ENCODE measurements around the gene HDAC4. TPM values are rescaled to one million over a fixed set of nuclear protein-coding genes. Genes with fewer than 3 reads are reported as not detected.
A peak's percentile ranks its signal among the peaks of the same experiment; 100 is the strongest.

Gene HDAC4
- total RNA-seq, 1 experiment from 2014 or later, result 32.0 TPM

- WGBS (ENCODE audit: extremely low coverage, insufficient read length, low lambda C conversion rate), result no CpG with 5 or more reads among the region's 17 CpGs
Measured at GRCh38 chr2:239018271-239019182, 382.3 kb downstream of the HDAC4 start.

More at GRCh38 chr2:239018271-239019182, 382.3 kb downstream of the HDAC4 start:
- no peak overlapping the region for H3K14ac ChIP-seq (ENCODE audit: insufficient read depth, low read length)
- H3K9me3 ChIP-seq (ENCODE audit: control insufficient read depth, low read depth, low read length), result no peaks in the 10 kb centered on the region
- Mint-ChIP-seq H3K36me3 (ENCODE audit: insufficient read depth in 1 of 3, low read depth in 3 of 3) (no peaks in the 10 kb centered on the region; a peak in 1 of 7 replicates), H3K27me3 (ENCODE audit: low read depth) (peaks cover 10% of the 10 kb centered on the region), H3K27ac (peak overlapping the region in 1 of 3 experiments; percentile 17; a peak in 1 of 7 replicates), H3K4me3 (no peak overlapping the region), H3K9me3 (no peaks in the 10 kb centered on the region), H3K4me1 (peaks cover 9 to 12% of the 10 kb centered on the region in 2 experiments)
- H2BK120ac ChIP-seq (ENCODE audit: low read depth, low read length, poor library complexity, severe bottlenecking), result no peak overlapping the region
- no peaks in the 10 kb centered on the region for H3K4me1 ChIP-seq (ENCODE audit: insufficient read depth, low read length)
- TF ChIP-seq, protein P1, sequence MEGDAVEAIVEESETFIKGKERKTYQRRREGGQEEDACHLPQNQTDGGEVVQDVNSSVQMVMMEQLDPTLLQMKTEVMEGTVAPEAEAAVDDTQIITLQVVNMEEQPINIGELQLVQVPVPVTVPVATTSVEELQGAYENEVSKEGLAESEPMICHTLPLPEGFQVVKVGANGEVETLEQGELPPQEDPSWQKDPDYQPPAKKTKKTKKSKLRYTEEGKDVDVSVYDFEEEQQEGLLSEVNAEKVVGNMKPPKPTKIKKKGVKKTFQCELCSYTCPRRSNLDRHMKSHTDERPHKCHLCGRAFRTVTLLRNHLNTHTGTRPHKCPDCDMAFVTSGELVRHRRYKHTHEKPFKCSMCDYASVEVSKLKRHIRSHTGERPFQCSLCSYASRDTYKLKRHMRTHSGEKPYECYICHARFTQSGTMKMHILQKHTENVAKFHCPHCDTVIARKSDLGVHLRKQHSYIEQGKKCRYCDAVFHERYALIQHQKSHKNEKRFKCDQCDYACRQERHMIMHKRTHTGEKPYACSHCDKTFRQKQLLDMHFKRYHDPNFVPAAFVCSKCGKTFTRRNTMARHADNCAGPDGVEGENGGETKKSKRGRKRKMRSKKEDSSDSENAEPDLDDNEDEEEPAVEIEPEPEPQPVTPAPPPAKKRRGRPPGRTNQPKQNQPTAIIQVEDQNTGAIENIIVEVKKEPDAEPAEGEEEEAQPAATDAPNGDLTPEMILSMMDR (conservative IDR thresholded peaks at IDR 0.05), result no peak
- no peak overlapping the region for H3K18ac ChIP-seq (ENCODE audit: insufficient read length, low read depth, low read length)
- no peak overlapping the region for H4K8ac ChIP-seq (replicated peaks; ENCODE audit: insufficient read length, low read depth, low read length)
- H3K23me2 ChIP-seq (ENCODE audit: insufficient read length, low read depth, low read length, poor library complexity, severe bottlenecking), result no peaks in the 10 kb centered on the region
- no peak overlapping the region for H3K56ac ChIP-seq (ENCODE audit: insufficient read length, low read depth, low read length)
- H3K4ac ChIP-seq (ENCODE audit: low read depth, low read length), result no peak overlapping the region
- no peak overlapping the region for H4K91ac ChIP-seq (ENCODE audit: insufficient read length, low read depth, low read length)
- no peak overlapping the region for H2AK5ac ChIP-seq (ENCODE audit: insufficient read length, low read length)
- H4K20me1 ChIP-seq (ENCODE audit: control insufficient read depth, insufficient read depth, insufficient read length), result no peaks in the 10 kb centered on the region
- H3K9ac ChIP-seq (ENCODE audit: extremely low read depth, insufficient read length, low read length), result no peak overlapping the region
- H3K23ac ChIP-seq (ENCODE audit: insufficient read length, low read depth, low read length), result no peak overlapping the region
- no peaks in the 10 kb centered on the region for H3K27me3 ChIP-seq (ENCODE audit: insufficient read depth, low read length)
- H3K27ac ChIP-seq (ENCODE audit: insufficient read length, low read depth, low read length), result no peak overlapping the region
- no peak overlapping the region for H3K4me2 ChIP-seq (ENCODE audit: insufficient read depth, insufficient read length, low read length)
- no peak overlapping the region for H3T11ph ChIP-seq (ENCODE audit: low read length)
- H3K79me1 ChIP-seq (ENCODE audit: insufficient read depth, low read depth, low read length, poor library complexity, severe bottlenecking), result no peaks in the 10 kb centered on the region
- no peak overlapping the region for H2AFZ ChIP-seq (ENCODE audit: low read length)
- H4K5ac ChIP-seq (ENCODE audit: insufficient read length, low read depth, low read length), result no peak overlapping the region
- no peak for DNase-seq
- no peak overlapping the region for H2BK12ac ChIP-seq (ENCODE audit: insufficient read length, low read depth, low read length)
- no peaks in the 10 kb centered on the region for H3K79me2 ChIP-seq (ENCODE audit: insufficient read depth, low read length)
- no peak overlapping the region for H2BK5ac ChIP-seq (ENCODE audit: insufficient read length, low read length)
- H2BK20ac ChIP-seq (ENCODE audit: low read depth, low read length, poor library complexity, severe bottlenecking), result no peak overlapping the region
- no peak overlapping the region for H2BK15ac ChIP-seq (ENCODE audit: low read depth, low read length)
